Activated T-cell treated with anti-CD3 and anti-CD28 coated beads, Interleukin-2, amount 50 U/mL, for 48 hours (primary cell): Measurements from ENCODE around the gene BLOC1S3.

Experiments
- DNase-seq, 2 experiments: peaks; one replicate each; pipeline ENCODE4 v3.0.0-alpha.2; 2020

Gene BLOC1S3

GRCh38 chr19:45162608-45163143 lies 15.9 kb upstream of the BLOC1S3 start:
- no peak for DNase-seq

GRCh38 chr19:45163156-45163555 lies 15.4 kb upstream of the BLOC1S3 start:
- DNase-seq, result no peak

DNA sequence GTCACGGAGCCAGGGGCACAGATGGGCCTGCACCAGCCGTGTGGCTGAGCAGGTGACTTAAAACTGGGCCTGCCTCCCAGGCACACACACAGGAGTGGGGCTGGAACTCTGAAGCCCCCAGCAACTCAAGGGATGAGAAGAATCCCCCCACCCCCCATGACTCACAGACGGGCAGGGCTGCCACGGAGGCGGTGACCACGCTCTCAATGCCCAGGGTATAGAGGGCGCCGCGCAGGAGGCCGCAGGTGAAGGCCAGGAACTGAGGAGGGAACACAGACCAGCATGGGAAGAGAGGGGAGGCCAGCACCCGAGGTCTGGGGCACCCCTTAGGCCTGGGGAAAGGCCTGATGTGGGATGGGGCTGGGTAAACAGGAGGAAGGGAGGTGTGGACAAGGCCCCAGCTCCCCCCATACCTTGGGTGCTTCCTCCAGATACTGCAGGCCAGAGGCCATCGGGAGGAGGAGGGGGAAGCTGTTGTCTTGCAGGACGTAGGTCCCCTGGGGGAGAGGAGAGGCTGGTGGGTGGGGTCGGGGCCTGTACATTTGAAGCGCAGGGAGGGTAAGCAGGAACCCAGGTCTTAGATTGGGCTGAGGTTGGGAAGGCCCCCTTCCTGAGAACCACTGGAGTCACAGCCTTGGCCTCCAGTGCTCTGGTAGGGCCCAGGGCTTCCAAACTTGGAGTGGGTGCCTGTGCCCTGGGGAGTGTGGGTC lies 14.7 kb upstream of the BLOC1S3 start:
- DNase-seq, result no peak

DNA sequence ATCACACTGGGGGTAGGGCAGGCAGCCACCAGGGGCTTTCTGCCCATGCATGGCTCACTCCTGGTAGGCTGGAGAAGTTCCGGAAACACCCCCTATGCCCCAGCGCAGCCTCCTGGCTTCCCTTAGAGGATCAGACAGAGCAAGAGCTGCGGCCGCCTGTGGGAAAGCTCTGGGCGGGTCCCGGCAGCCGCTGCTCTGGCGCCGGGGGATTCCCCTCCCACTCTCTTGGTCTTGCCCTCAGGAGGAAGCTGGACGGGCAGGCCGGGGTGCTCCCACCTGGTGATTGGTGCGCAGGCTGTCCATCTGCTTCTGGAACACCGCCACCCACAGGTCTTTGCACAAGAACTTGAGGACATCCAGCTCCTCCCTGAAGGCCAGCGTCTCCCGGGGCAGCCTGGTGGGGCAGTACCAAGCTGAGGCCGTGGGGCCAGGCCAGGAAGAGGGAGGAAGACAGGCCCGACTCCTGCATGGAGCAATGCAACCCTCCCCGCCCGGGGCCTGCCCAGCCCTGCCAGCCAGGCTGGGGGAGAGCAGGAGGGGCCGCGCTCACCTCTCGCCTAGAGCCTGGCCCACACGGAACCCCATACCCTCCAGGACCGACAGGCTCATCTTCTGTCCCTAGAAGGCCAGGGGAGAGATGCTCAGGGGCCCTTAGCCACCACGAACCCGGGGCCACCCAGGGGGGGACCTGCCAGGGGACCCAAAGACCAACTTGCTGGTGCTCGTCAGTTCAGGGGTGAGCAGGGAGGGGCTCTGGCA lies 13.8 kb upstream of the BLOC1S3 start:
- DNase-seq, result peak; percentile 57 to 75

DNA sequence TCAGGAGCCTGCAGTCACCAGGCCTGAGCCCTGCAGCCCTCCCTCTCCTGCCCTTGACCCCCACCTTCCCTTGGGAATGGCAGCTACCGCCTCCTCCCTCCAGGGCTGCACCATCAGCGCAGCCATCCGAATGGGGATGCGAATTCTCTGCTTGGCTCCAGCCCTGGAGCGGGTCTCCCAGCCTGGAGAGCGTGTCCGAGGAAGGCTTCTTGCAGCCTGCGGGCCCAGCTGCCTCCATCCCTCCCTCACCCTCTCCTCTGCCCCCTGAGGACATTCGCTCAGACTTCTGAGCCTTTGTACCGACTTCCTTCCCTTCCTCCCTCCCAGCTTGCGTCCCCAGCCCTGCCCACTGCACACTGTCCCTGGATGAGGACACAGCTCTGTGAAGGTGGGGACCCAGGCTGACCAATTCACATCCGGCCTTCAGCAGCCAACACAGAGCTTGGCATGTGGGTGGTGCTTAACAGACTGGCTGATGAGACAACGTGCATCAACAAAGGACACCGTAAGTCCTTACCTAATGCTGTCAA lies 11.8 kb upstream of the BLOC1S3 start:
- no peak for DNase-seq

DNA sequence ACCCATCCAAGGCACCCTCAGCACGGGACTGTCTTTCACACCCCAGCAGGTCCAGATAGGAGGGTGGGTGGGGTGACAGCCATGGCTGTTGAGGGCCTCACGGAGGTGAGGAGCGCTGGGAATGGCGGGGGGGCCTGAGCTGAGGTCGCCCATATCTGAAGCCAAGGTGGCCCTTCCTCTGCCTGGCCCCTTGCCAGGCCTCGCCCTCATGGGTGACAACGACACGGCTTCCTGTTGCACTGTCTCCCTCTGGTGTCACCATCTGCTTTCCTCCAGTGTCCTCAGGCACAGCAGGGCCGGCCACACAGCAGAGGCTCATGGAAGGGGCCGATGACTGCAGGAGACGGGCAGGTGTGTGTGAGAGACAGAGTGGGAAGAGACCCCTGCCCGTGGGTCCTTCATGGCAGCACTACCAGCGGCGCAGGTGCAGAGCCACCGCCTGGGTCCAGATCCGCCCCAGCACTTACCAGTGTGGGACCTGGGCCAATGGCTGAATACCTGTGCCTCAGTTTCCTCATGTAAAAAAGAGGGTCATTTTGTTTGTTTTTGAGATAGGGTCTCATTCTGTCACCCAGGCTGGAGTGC lies 9.7 kb upstream of the BLOC1S3 start:
- DNase-seq, result no peak

DNA sequence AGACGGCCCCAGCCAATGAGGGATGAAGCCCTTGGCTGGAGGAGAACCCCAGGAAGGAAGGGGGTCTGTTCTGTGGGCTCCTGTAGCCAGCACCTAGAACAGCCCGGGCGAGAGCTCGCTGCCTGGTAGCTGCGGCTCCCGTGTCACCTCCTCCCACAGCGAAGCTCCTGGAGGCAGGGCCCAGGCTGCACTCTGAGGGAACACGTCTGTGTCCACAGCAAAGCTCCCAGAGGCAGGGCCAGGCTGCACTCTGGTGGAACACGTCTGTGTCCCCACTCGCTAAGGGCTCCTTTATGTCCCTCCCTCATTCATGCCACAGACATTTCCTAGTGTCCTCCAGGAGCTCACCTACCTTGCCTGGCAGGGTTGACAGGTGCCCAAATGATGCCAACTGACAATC lies 9.0 kb upstream of the BLOC1S3 start:
- DNase-seq, result no peak

GRCh38 chr19:45170146-45171106 lies 8.2 kb upstream of the BLOC1S3 start:
- DNase-seq, result no peak

DNA sequence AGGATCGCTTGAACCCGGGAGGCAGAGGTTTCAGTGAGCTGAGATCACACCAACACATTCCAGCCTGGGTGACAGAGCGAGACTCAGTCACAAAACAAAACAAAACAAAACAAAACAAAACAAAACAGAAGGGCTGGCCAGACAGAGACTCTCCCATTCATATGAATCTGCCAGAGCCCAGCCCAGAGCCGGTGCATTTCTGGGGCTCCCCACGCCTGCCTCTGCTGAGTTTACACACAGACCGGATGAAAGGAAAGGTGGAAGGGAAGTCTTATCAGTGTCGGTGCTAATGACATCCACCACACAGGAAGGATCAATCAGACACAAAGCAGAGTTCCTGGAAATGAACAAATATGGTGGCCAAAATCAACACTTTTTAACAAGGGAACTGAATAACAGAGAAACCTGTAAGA lies 7.4 kb upstream of the BLOC1S3 start:
- peak in 1 of 2 experiments; percentile 54 for DNase-seq

- DNase-seq, result no peak
These were observed 6.4 kb upstream of the BLOC1S3 start for GRCh38 chr19:45172173-45172572.

GRCh38 chr19:45172611-45173208 lies 5.9 kb upstream of the BLOC1S3 start:
- no peak for DNase-seq

- DNase-seq, result no peak
These were observed 4.8 kb upstream of the BLOC1S3 start for GRCh38 chr19:45173816-45174215.

GRCh38 chr19:45175515-45176345 lies 2.9 kb upstream of the BLOC1S3 start:
- DNase-seq, result no peak

- DNase-seq, result no peak
These were observed 745 bp upstream of the BLOC1S3 start, which contains the start of gene TRAPPC6A for GRCh38 chr19:45177817-45178261. Gene TRAPPC6A (minus strand): TSS chr19:45178237. CDS start chr19:45178218, 19 bp downstream.

DNA sequence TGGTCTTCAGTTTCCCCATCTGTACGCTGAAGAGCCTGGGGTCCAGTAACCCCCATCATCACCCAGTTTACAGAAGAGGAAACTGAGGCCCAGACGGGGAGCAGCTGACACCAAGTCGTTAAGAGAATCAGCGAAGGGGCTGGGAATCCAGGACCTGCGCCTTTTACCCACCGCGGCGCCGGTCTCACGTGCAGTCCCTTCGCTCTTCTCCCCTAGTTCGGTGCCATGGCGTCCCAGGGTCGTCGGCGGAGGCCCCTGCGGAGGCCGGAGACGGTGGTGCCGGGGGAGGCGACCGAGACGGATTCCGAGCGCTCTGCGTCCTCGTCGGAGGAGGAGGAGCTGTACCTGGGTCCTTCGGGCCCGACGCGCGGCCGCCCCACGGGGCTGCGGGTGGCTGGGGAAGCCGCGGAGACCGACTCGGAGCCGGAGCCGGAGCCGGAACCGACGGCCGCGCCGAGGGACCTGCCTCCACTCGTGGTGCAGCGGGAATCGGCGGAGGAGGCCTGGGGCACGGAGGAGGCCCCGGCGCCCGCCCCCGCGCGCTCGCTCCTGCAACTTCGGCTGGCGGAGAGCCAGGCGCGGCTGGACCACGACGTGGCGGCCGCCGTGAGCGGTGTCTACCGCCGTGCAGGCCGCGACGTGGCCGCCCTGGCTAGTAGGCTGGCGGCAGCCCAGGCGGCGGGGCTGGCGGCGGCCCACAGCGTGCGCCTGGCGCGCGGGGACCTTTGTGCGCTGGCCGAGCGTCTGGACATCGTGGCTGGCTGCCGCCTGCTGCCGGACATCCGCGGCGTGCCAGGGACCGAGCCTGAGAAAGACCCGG lies 698 bp downstream of the BLOC1S3 start:
- peak; percentile 60 to 70 for DNase-seq

DNA sequence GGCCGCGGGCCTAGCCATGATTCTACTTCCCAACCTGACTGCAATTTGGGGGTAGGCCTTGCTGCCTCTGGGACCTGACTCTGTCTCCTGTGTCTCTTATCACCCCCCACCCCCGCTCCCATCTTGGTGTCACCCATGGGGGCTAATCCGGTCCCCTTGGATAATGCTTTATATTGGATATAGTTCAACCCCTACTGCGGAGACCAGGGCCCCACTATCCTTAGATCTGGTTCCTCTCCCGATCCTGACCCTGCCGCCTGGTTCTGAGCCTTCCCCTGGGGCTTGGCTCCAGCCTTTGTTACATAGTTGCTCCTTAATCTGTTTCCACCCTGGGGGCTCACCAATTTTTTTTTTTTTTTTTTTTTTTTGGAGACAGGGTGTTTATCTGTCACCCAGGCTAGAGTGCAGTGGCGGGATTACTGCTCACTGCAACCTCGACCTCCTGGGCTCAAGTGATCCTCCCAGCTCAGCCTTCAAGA lies 1.3 kb downstream of the BLOC1S3 start:
- DNase-seq, result no peak

GRCh38 chr19:45180936-45181335 lies 2.4 kb downstream of the BLOC1S3 start:
- no peak for DNase-seq

DNA sequence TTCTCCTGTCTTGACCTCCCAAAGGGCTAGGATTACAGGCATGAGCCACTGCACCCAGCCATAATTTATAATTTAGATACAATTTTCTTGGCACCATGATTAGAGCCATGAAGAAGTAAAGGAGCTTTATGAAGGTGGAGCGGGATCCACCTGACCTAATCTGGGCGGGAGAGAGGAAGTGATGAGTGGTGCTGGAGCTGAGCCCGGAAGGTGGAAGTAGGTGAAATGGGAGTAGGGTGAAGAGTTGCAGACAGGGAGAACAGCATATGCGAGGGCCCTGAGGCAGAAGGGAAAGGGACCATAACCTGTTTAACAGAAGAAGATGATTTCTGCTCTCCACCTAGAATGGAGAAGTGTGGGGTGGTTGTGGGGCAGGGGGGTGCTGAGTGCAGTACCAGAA lies 4.2 kb downstream of the BLOC1S3 start:
- DNase-seq, result no peak

DNA sequence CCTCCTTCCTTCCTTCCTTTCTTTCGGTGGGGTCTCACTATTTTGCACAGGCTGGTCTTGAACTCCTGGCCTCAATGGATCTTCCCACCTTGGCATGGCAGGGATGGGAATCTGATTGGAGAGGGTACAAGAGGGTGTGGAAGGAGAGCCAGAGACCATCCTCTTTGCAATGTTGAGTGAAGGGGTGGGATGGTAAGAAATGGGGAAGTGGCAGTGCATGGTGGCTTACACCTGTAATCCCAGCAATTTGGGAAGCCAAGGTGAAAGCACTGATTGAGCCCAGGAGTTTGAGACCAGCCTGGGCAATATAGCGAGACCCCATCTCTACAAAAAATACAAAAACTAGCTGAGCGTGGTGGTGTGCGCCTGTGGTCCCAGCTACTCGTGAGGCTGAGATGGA lies 5.5 kb downstream of the BLOC1S3 start:
- no peak for DNase-seq
